Measurements from ENCODE around the gene NPSR1.
A peak's percentile ranks its signal among the peaks of the same experiment; 100 is the strongest.
"Not testable (repeated sequence)": the region's sequence is repeated elsewhere in the genome, so short reads cannot be mapped to it uniquely, and the experiment has no call there.

NPSR1 gene

GRCh38 chr7:34759477-34760125 lies 101.6 kb downstream of the NPSR1 start:
- no peak for DNase-seq

GRCh38 chr7:34760271-34760670 lies 102.3 kb downstream of the NPSR1 start:
- DNase-seq, result no peak

DNA sequence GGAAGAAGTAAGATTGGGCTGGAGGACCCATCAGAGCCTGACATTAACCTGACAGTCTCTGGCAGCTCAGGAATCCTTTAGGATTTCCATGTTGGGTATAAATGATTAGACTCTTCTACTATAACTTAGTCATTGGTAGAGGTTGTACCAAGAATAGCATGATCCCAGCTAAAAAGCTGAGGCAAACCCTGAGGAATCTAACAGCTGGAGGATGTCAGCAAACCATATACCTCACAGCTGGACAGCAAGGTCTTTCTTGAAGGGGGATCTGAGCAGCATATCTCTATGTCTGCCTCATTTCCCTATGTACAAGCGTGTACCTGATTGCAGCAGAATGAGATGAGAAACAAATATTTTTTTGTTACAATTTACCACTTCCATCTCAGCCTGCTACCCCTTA lies 103.2 kb downstream of the NPSR1 start:
- DNase-seq, result no peak

GRCh38 chr7:34761627-34762026 lies 103.6 kb downstream of the NPSR1 start:
- no peak for DNase-seq

DNA sequence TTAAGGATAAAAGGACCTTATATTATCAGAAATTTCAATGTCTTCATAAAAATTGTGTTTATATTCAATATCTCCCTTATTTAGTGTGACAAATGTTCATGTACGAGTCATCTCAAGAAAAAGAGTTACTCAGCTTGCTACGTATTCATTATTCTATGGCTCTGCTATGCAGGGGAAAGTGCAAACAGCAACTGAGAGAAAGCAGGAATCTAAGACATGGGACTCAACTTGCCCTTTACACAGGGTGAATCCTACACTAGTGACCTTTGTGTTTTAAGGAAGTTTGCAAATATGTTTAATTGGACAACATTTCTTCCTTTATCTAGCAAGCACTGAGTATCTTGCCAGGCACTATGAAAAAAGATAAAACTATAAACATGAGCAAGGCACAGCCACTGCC lies 104.7 kb downstream of the NPSR1 start:
- DNase-seq, result no peak

DNA sequence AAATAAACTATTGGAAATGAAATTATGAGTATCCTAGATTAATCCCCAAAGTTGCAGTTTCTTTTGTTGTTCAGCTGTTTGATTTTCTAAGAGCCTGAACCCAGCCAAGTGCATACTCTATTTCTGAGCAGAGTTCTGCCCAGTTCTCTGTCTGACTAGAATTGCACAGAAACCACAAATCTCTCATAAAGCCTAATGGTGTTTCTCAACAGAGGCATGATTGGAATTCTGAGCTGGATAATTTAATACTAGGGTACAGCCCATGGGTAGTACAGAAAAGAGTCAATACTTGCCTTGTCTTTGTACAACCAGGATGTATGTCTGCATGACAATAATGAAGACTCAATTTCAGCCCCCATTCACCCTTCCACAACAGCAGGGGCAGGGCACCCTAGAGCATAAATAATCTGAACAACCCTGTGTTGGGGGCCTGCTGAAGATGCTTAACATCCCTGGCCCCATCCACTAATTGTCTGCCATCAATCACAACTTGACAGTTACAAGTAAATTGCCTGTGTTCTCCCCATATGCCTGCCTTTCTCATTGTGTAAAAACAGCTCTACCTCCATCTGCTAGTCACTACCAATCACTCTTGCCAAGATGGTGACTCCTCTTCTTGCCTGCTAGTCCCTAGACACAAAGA lies 114.4 kb downstream of the NPSR1 start:
- DNase-seq, result no peak

DNA sequence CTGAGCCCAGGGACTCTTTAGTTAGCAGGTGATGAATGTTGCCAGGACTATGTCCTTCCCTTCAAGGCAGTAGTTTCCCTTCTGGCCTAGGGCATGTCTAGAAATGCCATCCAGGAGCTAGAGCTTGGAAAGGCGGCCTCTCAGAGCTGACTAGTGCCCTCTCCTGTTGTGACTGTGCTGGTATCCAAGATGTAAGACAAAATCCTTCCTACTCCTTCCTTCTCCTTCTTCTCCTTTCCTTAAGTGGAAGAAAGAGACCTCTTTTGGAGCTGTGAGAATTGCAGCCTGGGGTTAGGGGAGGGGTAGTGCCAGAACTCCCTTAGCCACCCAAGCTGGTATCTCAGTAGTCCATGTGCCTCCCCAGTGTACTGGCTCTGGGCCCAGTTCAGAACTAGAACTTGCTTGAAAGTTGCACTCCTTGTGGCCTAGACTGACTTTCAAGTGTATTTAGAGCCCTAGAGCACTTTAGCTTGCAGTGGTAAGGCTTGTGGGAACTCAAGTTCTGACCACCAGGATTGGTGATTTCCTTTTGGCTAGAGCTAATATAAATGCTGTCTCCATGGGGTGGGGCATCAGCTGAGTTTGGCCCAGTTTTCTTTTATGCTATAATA lies 118.8 kb downstream of the NPSR1 start:
- DNase-seq, result no peak

DNA sequence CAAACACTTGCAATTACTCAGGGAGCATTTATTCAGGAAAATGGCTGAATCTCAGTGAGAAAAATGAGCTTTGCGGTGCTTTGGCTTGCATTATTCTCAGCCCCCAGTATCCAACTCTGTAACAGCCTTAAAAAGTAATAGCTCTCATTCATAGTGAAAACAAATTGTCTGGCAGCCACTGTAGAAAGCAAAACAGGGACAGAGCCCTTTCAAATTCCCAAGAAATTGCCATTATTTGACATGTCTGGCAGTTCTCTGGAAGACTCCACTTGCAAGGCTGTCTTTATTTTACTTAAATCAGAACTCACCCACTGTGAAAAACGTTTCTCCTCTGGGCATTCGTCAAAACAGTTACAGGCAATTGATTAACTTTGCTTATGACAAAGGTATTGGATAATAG lies 122.5 kb downstream of the NPSR1 start:
- no peak for DNase-seq

DNA sequence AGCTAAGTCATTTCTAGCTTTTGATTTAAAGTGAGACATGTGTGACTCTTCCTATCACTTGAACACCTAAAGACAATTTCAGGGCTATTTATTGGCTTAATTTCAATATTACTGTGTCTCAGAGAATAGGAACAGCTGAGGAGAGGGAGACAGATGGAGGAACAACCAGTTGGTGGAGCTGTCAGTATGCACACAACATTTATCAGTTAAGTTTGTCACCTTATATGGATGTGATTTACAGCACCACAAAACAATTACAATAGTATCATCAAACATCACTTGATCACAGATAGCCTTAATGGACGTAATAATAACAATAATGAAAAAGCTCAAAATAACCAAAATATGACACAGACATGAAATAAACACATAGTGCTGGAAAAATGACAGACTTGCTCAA lies 129.6 kb downstream of the NPSR1 start:
- DNase-seq, result no peak

- no peak for DNase-seq
These were observed 148.8 kb downstream of the NPSR1 start for GRCh38 chr7:34806831-34807230.

- DNase-seq, result no peak
These were observed 149.7 kb downstream of the NPSR1 start for GRCh38 chr7:34807548-34808340.

- not testable (repeated sequence) for DNase-seq
These were observed 156.3 kb downstream of the NPSR1 start for GRCh38 chr7:34814203-34814842.

GRCh38 chr7:34821932-34822558 lies 164.0 kb downstream of the NPSR1 start:
- DNase-seq, result no peak

- peak; percentile 64 for DNase-seq
These were observed 165.7 kb downstream of the NPSR1 start for GRCh38 chr7:34823650-34824258.

DNA sequence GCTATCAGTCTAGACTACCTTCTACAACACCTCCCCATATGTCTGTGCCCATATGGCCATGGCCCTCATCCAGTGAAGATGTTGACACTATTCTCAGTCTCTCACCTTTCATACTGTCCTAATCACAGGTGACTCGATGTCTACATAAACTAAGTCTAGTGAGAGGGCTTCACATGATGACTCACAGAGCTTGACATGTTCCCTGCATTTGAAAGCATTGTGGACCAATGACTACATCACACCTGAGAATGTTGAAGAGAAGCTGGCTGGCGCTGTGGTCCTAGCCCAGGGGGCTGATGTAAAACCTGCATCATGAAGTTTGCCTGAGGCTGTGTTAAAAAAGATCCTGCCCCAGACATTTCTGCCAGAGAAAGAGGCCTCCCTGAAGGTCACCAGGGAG lies 167.2 kb downstream of the NPSR1 start:
- DNase-seq, result no peak

- no peak for DNase-seq
These were observed 172.4 kb downstream of the NPSR1 start for GRCh38 chr7:34830390-34830789.

DNA sequence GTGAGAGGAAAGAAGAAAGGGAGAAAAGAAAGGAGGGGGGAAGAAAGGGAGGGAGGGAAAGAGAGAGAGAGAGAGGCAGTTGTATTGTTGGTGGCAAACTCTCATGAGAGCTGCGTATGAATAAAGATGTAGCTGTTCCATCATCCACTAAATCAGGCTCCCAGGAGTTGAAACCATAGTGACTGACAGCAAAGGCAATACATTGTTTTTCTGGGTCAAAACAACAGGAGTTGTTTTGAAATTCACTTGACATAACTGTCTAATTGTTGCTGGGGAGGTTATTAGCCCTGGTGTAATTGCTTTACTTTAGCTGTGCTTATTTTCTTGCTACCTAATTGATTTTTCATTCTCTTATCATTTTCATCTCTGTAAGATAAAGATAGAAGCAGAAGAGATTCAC lies 173.4 kb downstream of the NPSR1 start:
- no peak for DNase-seq

- no peak for DNase-seq
These were observed 174.0 kb downstream of the NPSR1 start for GRCh38 chr7:34832020-34832419.

DNA sequence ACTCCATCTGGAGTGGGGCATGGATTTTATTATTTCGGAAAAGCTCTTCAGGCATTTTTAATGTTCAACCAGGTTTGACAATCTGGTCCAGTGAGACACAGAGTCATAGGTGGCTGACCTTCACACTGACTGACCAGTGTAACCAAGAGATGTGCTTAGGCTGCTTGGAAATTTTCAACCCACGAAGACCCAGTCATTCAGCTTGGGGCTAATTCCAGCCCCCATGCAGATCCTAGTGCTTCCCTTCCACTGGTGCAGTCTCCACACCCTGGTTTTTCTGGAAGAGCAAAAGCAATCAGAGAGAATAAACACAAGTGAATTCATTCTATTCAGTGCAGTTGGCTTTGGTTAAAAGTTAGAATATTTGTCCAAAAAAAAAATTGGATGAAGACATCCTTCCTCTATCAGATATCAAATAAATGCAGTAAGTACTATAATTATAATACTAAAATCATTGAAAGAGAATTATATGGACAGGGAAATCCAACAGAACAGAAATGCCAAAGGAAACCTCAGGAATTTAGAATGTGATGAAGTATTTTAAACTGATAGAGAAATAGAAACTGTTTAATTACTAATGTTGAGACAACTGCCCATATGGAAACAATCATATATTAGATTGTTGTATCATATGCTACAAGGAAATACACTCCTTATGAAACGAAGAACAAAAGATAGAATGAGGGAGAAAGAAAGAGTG lies 178.0 kb downstream of the NPSR1 start:
- no peak for DNase-seq

DNA sequence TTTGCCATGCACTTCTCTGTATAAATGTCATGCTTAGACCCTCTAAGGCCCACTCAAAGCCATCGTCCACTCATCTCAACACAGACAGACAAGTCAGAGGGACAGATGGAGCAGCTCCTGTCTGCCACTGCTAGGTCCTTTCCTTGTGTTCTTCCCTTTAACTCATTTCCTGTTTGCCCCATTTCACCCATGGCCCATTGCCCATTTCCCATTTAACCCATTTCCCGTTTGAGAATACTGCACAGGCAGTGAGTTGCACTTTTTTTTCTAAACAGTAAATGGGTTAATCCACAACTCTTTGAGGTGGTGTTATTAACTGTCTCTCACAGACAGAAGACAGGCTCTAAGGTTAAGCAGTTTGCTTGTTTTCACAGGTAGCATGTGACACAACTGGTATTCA lies 179.3 kb downstream of the NPSR1 start:
- DNase-seq, result no peak

- no peak for DNase-seq
These were observed 179.8 kb downstream of the NPSR1 start for GRCh38 chr7:34837801-34838201.

- DNase-seq, result no peak
These were observed 180.3 kb downstream of the NPSR1 start for GRCh38 chr7:34838329-34838728.
